Coronary artery (tissue), 2 donors: ENCODE measurements around the gene CLIC6.

ENCODE experiments used
- DNase-seq: peaks from one replicate; pipeline ENCODE4 v3.0.0-alpha.2; 2017; ENCODE audit warnings: low spot score
- H3K27ac ChIP-seq, 2 donors: fragments of 200-600 bp; sonication (generic); one replicate each; pipeline ENCODE4 v1.5.1; 2016 to 2019
- H3K4me3 ChIP-seq: fragments of 200-600 bp; sonication (generic); 2 replicates; pipeline ENCODE4 v1.5.1; 2016; ENCODE audit warnings: mild to moderate bottlenecking, moderate library complexity
- CTCF ChIP-seq: fragments of 200-600 bp; sonication (generic); IDR thresholded peaks from one replicate; pipeline ENCODE4 v1.5.1; 2019; ENCODE audit warnings: antibody characterized with exemption

CLIC6 gene

GRCh38 chr21:34670962-34671348 is 2.2 kb downstream of the CLIC6 start:
- no peak for TF ChIP-seq CTCF
- peak overlapping the region; percentile 73 for H3K4me3 ChIP-seq
- DNase-seq = no peak
- H3K27ac ChIP-seq = no peak overlapping the region

GRCh38 chr21:34671462-34671861 is 2.7 kb downstream of the CLIC6 start:
- DNase-seq = no peak
- no peak overlapping the region for H3K27ac ChIP-seq
- H3K4me3 ChIP-seq = peak overlapping the region; percentile 73
- TF ChIP-seq CTCF = no peak

- Histone ChIP-seq H3K4me3 (no peak overlapping the region), H3K27ac (no peak overlapping the region)
- DNase-seq = no peak
- no peak for TF ChIP-seq CTCF
Measured at GRCh38 chr21:34671891-34672290, 3.1 kb downstream of the CLIC6 start.

GRCh38 chr21:34673006-34673405 is 4.2 kb downstream of the CLIC6 start:
- DNase-seq = no peak
- no peak for TF ChIP-seq CTCF
- H3K27ac ChIP-seq = no peak overlapping the region

GRCh38 chr21:34674468-34674867 is 5.7 kb downstream of the CLIC6 start:
- H3K4me3 ChIP-seq = no peak overlapping the region
- no peak for DNase-seq
- TF ChIP-seq CTCF = no peak
- no peak overlapping the region for H3K27ac ChIP-seq

More at GRCh38 chr21:34673006-34673405, 4.2 kb downstream of the CLIC6 start:
- H3K4me3 ChIP-seq = no peak overlapping the region

GRCh38 chr21:34675871-34676270 is 7.1 kb downstream of the CLIC6 start:
- Histone ChIP-seq H3K4me3 (no peak overlapping the region), H3K27ac (no peak overlapping the region)
- no peak for TF ChIP-seq CTCF
- DNase-seq = no peak

GRCh38 chr21:34679051-34679450 is 10.3 kb downstream of the CLIC6 start:
- DNase-seq = no peak
- no peak for TF ChIP-seq CTCF
- Histone ChIP-seq H3K4me3 (no peak overlapping the region), H3K27ac (no peak overlapping the region)
